Measurements from ENCODE around the gene OR1D5.
"Not testable (repeated sequence)": the region's sequence is repeated elsewhere in the genome, so short reads cannot be mapped to it uniquely, and the experiment has no call there.

DNA sequence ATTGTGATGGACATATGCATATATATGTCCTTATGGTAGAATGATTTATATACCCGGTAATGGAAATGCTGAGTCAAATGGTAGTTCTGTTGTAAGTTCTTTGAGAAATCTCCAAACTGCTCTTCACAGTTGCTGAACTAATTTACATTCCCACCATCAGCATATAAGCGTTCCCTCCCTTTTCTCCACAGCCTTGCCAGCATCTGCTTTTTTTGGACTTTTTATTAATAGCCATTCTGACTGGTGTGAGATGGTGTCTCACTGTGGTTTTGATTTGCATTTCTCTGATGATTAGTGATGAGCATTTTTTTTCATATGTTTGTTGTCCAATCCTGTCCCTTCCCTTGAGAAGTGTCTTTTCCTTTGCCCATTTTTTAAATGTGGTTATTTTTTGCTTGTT lies 8.5 kb downstream of the OR1D5 start:
- TF ChIP-seq, protein P1, sequence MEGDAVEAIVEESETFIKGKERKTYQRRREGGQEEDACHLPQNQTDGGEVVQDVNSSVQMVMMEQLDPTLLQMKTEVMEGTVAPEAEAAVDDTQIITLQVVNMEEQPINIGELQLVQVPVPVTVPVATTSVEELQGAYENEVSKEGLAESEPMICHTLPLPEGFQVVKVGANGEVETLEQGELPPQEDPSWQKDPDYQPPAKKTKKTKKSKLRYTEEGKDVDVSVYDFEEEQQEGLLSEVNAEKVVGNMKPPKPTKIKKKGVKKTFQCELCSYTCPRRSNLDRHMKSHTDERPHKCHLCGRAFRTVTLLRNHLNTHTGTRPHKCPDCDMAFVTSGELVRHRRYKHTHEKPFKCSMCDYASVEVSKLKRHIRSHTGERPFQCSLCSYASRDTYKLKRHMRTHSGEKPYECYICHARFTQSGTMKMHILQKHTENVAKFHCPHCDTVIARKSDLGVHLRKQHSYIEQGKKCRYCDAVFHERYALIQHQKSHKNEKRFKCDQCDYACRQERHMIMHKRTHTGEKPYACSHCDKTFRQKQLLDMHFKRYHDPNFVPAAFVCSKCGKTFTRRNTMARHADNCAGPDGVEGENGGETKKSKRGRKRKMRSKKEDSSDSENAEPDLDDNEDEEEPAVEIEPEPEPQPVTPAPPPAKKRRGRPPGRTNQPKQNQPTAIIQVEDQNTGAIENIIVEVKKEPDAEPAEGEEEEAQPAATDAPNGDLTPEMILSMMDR (IDR thresholded peaks at IDR 0.05), result not testable (repeated sequence)
- not testable (repeated sequence) for TF ChIP-seq POLR2A (IDR thresholded peaks at IDR 0.05)
